H1 (cell line): ENCODE data around the gene POU2AF3. TPM values are rescaled to one million over a fixed set of nuclear protein-coding genes. Genes with fewer than 3 reads are reported as not detected.

Experiments used
- KDM4A ChIP-seq: IDR thresholded peaks from one replicate; pipeline ENCODE4 v1.7.1; 2012; ENCODE audit warnings: low read depth, mild to moderate bottlenecking, moderate library complexity, low read length, inconsistent platforms; ENCODE audit not compliant: severe bottlenecking
- RNF2 ChIP-seq: fragments of 200-900, 300-1000 bp; sonication (generic); IDR thresholded peaks from 2 replicates; pipeline ENCODE4 v1.7.1; 2016; ENCODE audit warnings: borderline replicate concordance, low read depth, mild to moderate bottlenecking, antibody characterized with exemption, low read length; ENCODE audit not compliant: poor library complexity, severe bottlenecking; ENCODE audit errors: missing control alignments
- TBP ChIP-seq: IDR thresholded peaks from 2 replicates; pipeline ENCODE4 v1.6.1; 2011; ENCODE audit warnings: low read depth, low read length, improper control_type of control experiment
- polyA plus RNA-seq, 7 experiments: library from polyadenylated mRNA; depleted of rRNA in 3 of 7; stranded (reverse) in 5 of 7; unstranded in 2 of 7; fragments of >200 nt in 5 of 7; fragments of 200-250 nt in 2 of 7; gene quantifications; 1 replicate in 5 of 7; 2 replicates in 1 of 7; 4 replicates in 1 of 7; pipeline versions ENCODE4 v1.2.1 to v1.2.3, GENCODE V29; 2011 to 2013; ENCODE audit warnings: missing spikeins in 2 of 7, mixed read lengths in 2 of 7
- total RNA-seq: library from RNA; stranded (reverse); fragmentation: NEBNext Ultra II Directional; extraction: Animal tissue kit (Norgen Biotek cat#: 25700); gene quantifications from 2 replicates; pipeline ENCODE4 v1.2.1, GENCODE V29; 2021
- TF ChIP-seq, protein P1 (sequence below): IDR thresholded peaks from 2 replicates; pipeline ENCODE4 v1.6.1; 2012; ENCODE audit warnings: inconsistent platforms

Gene POU2AF3
- total and polyA plus RNA-seq, 2 of the 8 experiments (the other 6 are each of a cell fraction or from before 2014, with no cell fraction given) = 1.2 to 5.7 TPM

DNA sequence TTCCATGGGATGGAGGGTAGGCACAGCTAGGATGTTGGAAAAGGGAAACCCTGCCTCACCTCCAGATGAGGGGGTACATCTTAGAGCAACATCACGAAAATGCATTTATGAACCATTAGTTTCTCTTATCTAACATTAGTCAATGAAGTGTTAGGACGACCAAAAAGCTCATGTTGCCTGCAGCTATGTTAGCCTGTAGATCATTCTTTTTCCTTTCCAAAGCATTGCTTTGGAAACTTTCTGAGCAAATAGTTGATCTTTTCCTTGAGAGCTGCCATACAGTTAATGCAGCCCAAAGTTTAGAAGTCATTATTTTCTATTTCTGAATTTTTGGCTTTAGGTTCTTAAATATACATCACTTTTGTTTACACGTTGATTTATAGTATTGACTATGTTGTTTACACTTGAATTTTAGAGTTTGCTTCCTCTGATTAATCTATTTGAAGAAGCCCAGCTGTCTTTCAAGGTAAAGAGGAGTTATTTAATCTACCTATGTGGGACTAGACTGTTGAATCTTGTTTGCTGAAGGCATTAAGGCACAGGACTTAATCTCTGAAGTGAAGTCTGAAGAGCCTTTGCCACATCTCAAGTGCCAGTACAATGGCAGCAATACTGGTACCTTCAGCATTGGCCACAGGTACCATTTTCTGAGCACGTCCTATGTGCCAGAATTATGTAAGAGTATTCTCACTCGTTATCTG, 11.0 kb downstream of the POU2AF3 start (continued):
- TF ChIP-seq RNF2 = no peak
- TF ChIP-seq, protein P1, sequence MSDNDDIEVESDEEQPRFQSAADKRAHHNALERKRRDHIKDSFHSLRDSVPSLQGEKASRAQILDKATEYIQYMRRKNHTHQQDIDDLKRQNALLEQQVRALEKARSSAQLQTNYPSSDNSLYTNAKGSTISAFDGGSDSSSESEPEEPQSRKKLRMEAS = no peak
- TF ChIP-seq KDM4A = no peak
- no peak for TF ChIP-seq TBP
